Measurements from ENCODE around the gene IBSP. TPM values are rescaled to one million over a fixed set of nuclear protein-coding genes. Genes with fewer than 3 reads are reported as not detected.

IBSP gene
- total RNA-seq, 2 experiments from 2014 or later = 0.09 TPM; not detected in 1

- Histone ChIP-seq H3K4me1 (ENCODE audit: insufficient read depth, low read length, poor library complexity, severe bottlenecking) (no peaks in the 10 kb centered on the region), H3K4me3 (ENCODE audit: low read depth, low read length, poor library complexity, severe bottlenecking) (no peak overlapping the region), H2AFZ (ENCODE audit: low read length) (no peak overlapping the region), H3K9me2 (ENCODE audit: insufficient read depth, low read length) (no peaks in the 10 kb centered on the region), H3K79me2 (ENCODE audit: insufficient read depth, low read depth, low read length) (no peaks in the 10 kb centered on the region), H3K4me2 (ENCODE audit: low read length) (no peak overlapping the region), H4K20me1 (ENCODE audit: insufficient read depth, low read length) (no peaks in the 10 kb centered on the region), H3K9me3 (ENCODE audit: low read length) (no peaks in the 10 kb centered on the region), H3K36me3 (ENCODE audit: insufficient read depth, low read length) (no peaks in the 10 kb centered on the region), H3K27ac (ENCODE audit: low read depth, low read length, poor library complexity, severe bottlenecking) (no peak overlapping the region)
- DNase-seq (ENCODE audit: low spot score) = no peak
- POLR2A ChIA-PET = interaction anchor here (0.6 to 0.9 kb wide), 2 partner anchors 19 to 32 kb away, joined by 3 to 4 read pairs; no protein-coding TSS in a partner anchor
- TF ChIP-seq EZH2phosphoT487 (IDR thresholded peaks at IDR 0.05; ENCODE audit: borderline replicate concordance, low read depth, low read length) (no peak), CTCF (conservative IDR thresholded peaks at IDR 0.05; ENCODE audit: low read length) (no peak)
- CTCF ChIA-PET (ENCODE audit: unreplicated experiment) = no interaction called here
- no TSS peak for BruUV-seq (replicated peaks)
- intact Hi-C loops (cut with micrococcal nuclease; ENCODE audit: unreplicated experiment) = no loop called here
Measured at GRCh38 chr4:87824352-87824751, 25.0 kb downstream of the IBSP start.

GRCh38 chr4:87832669-87833068 is 33.3 kb downstream of the IBSP start, which contains the start of gene MEPE:
Gene MEPE (plus strand): TSS chr4:87832969. CDS start chr4:87834715, 1,746 bp downstream.
- ChIA-PET CTCF (ENCODE audit: unreplicated experiment) (no interaction called here), POLR2A (interaction anchor here (0.7 kb wide), 1 partner anchor 349 kb away, joined by 3 read pairs; no protein-coding TSS in a partner anchor)
- no peaks in the 10 kb centered on the region for H4K20me1 ChIP-seq (ENCODE audit: insufficient read depth, low read length)
- no peak within 1 kb of the TSS for H3K4me3 ChIP-seq (ENCODE audit: low read depth, low read length, poor library complexity, severe bottlenecking)
- DNase-seq (ENCODE audit: low spot score) = no peak
- H3K36me3 ChIP-seq (ENCODE audit: insufficient read depth, low read length) = no peaks in the 10 kb centered on the region
- H3K9me3 ChIP-seq (ENCODE audit: low read length) = no peaks in the 10 kb centered on the region
- intact Hi-C loops (cut with micrococcal nuclease; ENCODE audit: unreplicated experiment) = no loop called here
- no peak within 1 kb of the TSS for H3K27ac ChIP-seq (ENCODE audit: low read depth, low read length, poor library complexity, severe bottlenecking)
- no peaks in the 10 kb centered on the region for H3K9me2 ChIP-seq (ENCODE audit: insufficient read depth, low read length)
- BruUV-seq (replicated peaks) = no TSS peak
- no peak within 1 kb of the TSS for H3K4me2 ChIP-seq (ENCODE audit: low read length)
- no peaks in the 10 kb centered on the region for H3K79me2 ChIP-seq (ENCODE audit: insufficient read depth, low read depth, low read length)
- TF ChIP-seq CTCF (conservative IDR thresholded peaks at IDR 0.05; ENCODE audit: low read length) (no peak), EZH2phosphoT487 (IDR thresholded peaks at IDR 0.05; ENCODE audit: borderline replicate concordance, low read depth, low read length) (no peak)
- H3K4me1 ChIP-seq (ENCODE audit: insufficient read depth, low read length, poor library complexity, severe bottlenecking) = no peaks in the 10 kb centered on the region
- no peak within 1 kb of the TSS for H2AFZ ChIP-seq (ENCODE audit: low read length)

DNA sequence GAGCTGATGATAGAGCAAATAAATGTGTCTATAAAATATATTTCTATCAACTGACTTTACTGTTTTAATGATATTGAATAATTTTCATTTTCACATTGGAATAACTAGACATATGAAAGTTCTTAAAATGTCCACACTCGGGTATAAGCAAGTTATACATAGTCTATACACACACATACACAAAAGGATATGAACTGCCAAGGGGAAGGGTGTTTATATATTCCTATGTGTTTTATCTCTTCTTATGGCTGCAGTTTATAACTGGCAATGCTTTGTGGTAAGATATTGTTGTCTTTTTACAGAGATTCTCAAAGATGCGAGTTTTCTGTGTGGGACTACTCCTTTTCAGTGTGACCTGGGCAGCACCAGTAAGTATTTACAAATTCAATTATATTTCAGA is 35.0 kb downstream of the IBSP start:
- BruUV-seq (replicated peaks) = no TSS peak

More for the DNA sequence above, 35.0 kb downstream of the IBSP start:
- TF ChIP-seq EZH2phosphoT487 (IDR thresholded peaks at IDR 0.05; ENCODE audit: borderline replicate concordance, low read depth, low read length) (no peak), CTCF (conservative IDR thresholded peaks at IDR 0.05; ENCODE audit: low read length) (no peak)
- H3K79me2 ChIP-seq (ENCODE audit: insufficient read depth, low read depth, low read length) = no peaks in the 10 kb centered on the region
- intact Hi-C loops (cut with micrococcal nuclease; ENCODE audit: unreplicated experiment) = no loop called here
- no peaks in the 10 kb centered on the region for H4K20me1 ChIP-seq (ENCODE audit: insufficient read depth, low read length)
- no peak overlapping the region for H3K27ac ChIP-seq (ENCODE audit: low read depth, low read length, poor library complexity, severe bottlenecking)
- H3K9me3 ChIP-seq (ENCODE audit: low read length) = no peaks in the 10 kb centered on the region
- no peak for DNase-seq (ENCODE audit: low spot score)
- ChIA-PET POLR2A (no interaction called here), CTCF (ENCODE audit: unreplicated experiment) (no interaction called here)
- H3K4me1 ChIP-seq (ENCODE audit: insufficient read depth, low read length, poor library complexity, severe bottlenecking) = no peaks in the 10 kb centered on the region
- H2AFZ ChIP-seq (ENCODE audit: low read length) = no peak overlapping the region
- H3K36me3 ChIP-seq (ENCODE audit: insufficient read depth, low read length) = no peaks in the 10 kb centered on the region
- no peak overlapping the region for H3K4me3 ChIP-seq (ENCODE audit: low read depth, low read length, poor library complexity, severe bottlenecking)
- H3K9me2 ChIP-seq (ENCODE audit: insufficient read depth, low read length) = no peaks in the 10 kb centered on the region
- no peak overlapping the region for H3K4me2 ChIP-seq (ENCODE audit: low read length)
